ENCODE measurements around the gene APP. TPM values are rescaled to one million over a fixed set of nuclear protein-coding genes. Genes with fewer than 3 reads are reported as not detected.
A peak's percentile ranks its signal among the peaks of the same experiment; 100 is the strongest.

Gene APP
- total RNA-seq, 1 donor from 2014 or later: 306 TPM

DNA sequence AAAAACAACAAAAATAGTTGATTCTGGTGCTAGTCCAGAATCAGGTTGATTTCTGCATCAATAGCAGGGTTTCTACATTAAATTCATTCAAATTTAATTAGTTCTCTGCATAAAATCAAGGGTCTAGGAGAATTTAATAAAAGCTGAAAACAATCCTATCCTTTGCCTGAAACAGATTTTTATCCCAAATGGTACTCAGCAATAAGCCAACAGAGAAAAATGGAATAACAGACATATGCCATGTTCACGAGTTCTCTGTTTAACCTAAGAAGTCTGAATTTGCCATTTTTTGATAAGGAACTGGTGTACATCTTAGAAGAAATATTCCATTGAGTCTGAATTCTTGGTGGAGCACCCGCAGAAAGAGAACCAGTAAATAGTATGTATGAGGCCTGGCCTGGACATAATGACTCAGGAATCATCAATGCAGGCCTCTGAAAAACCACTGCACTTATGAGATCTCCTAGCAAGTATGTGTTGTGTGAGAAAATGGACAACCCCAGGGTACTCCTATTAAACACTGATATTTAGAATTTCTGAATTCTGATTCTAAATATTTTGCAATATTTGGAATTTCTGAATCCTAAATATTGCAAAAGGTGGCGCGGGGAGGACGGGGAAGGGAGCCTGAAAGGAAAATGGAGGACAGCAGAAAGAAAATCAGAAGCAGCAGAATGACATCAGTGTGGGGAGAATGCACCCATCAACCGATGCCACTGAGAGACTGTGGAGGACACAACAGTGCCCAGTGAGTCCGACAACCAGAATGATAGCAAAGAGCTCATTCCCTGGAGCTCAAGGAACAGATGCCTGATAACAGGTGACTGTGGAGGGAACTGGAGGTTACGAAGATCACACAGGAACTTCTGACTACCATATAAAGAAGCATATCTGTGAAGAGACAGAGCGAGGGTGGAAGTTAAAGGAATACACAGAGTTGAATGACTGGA is 97.6 kb downstream of the APP start:
- H2AFZ ChIP-seq (replicated peaks): no peak overlapping the region
- H3K36me3 ChIP-seq: no peaks in the 10 kb centered on the region
- peaks cover 15% of the 10 kb centered on the region for H3K9me3 Mint-ChIP-seq
- H4K20me1 ChIP-seq (ENCODE audit: low read depth): peaks cover 90% of the 10 kb centered on the region
- H3K4me3 Mint-ChIP-seq: no peak overlapping the region
- TF ChIP-seq EZH2 (IDR thresholded peaks at IDR 0.05) (no peak), EZH2phosphoT487 (IDR thresholded peaks at IDR 0.05) (no peak)
- TF ChIP-seq, protein P1, sequence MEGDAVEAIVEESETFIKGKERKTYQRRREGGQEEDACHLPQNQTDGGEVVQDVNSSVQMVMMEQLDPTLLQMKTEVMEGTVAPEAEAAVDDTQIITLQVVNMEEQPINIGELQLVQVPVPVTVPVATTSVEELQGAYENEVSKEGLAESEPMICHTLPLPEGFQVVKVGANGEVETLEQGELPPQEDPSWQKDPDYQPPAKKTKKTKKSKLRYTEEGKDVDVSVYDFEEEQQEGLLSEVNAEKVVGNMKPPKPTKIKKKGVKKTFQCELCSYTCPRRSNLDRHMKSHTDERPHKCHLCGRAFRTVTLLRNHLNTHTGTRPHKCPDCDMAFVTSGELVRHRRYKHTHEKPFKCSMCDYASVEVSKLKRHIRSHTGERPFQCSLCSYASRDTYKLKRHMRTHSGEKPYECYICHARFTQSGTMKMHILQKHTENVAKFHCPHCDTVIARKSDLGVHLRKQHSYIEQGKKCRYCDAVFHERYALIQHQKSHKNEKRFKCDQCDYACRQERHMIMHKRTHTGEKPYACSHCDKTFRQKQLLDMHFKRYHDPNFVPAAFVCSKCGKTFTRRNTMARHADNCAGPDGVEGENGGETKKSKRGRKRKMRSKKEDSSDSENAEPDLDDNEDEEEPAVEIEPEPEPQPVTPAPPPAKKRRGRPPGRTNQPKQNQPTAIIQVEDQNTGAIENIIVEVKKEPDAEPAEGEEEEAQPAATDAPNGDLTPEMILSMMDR (IDR thresholded peaks at IDR 0.05): no peak
- no peaks in the 10 kb centered on the region for H3K9me3 ChIP-seq (ENCODE audit: low read depth)
- no peak for DNase-seq (ENCODE audit: low spot score)
- H3K27ac ChIP-seq: no peak overlapping the region
- H3K4me2 ChIP-seq: no peak overlapping the region
- H3K4me1 Mint-ChIP-seq: peaks cover 22% of the 10 kb centered on the region
- no peaks in the 10 kb centered on the region for H3K27me3 ChIP-seq
- H3K79me2 ChIP-seq (ENCODE audit: low read depth): peaks cover 100% of the 10 kb centered on the region
- no peaks in the 10 kb centered on the region for H3K27me3 Mint-ChIP-seq (ENCODE audit: insufficient read depth, low read depth)
- H3F3A ChIP-seq (ENCODE audit: low read depth): peaks cover 4% of the 10 kb centered on the region
- H3K9ac ChIP-seq: no peak overlapping the region
- H3K36me3 Mint-ChIP-seq: peaks cover 27% of the 10 kb centered on the region
- H3K4me3 ChIP-seq: no peak overlapping the region
- peaks cover 33% of the 10 kb centered on the region for H3K4me1 ChIP-seq
- H3K27ac Mint-ChIP-seq: no peak overlapping the region

- Histone ChIP-seq H3K79me2 (ENCODE audit: low read depth) (peaks cover 100% of the 10 kb centered on the region), H3K4me1 (peaks cover 33% of the 10 kb centered on the region), H3F3A (ENCODE audit: low read depth) (no peaks in the 10 kb centered on the region), H3K9me3 (ENCODE audit: low read depth) (no peaks in the 10 kb centered on the region), H3K27me3 (no peaks in the 10 kb centered on the region), H3K27ac (no peak overlapping the region), H2AFZ (replicated peaks) (no peak overlapping the region), H3K4me3 (no peak overlapping the region), H4K20me1 (ENCODE audit: low read depth) (peaks cover 94% of the 10 kb centered on the region), H3K9ac (no peak overlapping the region), H3K36me3 (no peaks in the 10 kb centered on the region), H3K4me2 (peak overlapping the region; percentile 25)
- Mint-ChIP-seq H3K4me3 (no peak overlapping the region), H3K4me1 (peaks cover 22% of the 10 kb centered on the region), H3K27ac (no peak overlapping the region), H3K9me3 (peaks cover 7% of the 10 kb centered on the region), H3K27me3 (ENCODE audit: insufficient read depth, low read depth) (no peaks in the 10 kb centered on the region), H3K36me3 (peaks cover 20% of the 10 kb centered on the region)
- peak; percentile 13 for DNase-seq (ENCODE audit: low spot score)
- TF ChIP-seq EZH2phosphoT487 (IDR thresholded peaks at IDR 0.05) (no peak), EZH2 (IDR thresholded peaks at IDR 0.05) (no peak)
- TF ChIP-seq, protein P1 (IDR thresholded peaks at IDR 0.05): no peak
Measured at GRCh38 chr21:26070822-26071425, 99.6 kb downstream of the APP start.

DNA sequence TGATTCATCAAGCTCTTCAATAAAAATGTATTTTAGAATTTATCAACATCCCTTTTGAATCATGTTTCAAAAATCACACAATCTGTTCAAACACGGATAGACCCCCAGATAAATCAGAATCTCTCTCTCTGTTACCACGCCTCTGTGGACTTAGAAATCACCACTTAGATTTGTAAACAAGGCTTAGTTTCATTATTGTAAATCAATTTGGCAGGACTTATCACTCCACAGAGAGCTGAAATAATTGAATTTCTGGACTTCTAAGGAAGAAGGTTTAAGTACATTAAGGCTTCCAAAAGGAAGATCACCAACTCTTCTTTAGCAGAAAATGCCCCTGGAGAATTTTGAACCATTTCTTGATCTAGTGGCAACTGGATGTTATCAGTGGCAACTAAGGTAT is 100.4 kb downstream of the APP start:
- peaks cover 22% of the 10 kb centered on the region for H3K4me1 Mint-ChIP-seq
- H3K27me3 Mint-ChIP-seq (ENCODE audit: insufficient read depth, low read depth): no peaks in the 10 kb centered on the region
- H3F3A ChIP-seq (ENCODE audit: low read depth): no peaks in the 10 kb centered on the region
- H3K4me1 ChIP-seq: peaks cover 41% of the 10 kb centered on the region
- H3K4me3 ChIP-seq: no peak overlapping the region
- H3K9me3 Mint-ChIP-seq: peaks cover 7% of the 10 kb centered on the region
- no peaks in the 10 kb centered on the region for H3K36me3 ChIP-seq
- H3K27ac ChIP-seq: no peak overlapping the region
- no peaks in the 10 kb centered on the region for H3K9me3 ChIP-seq (ENCODE audit: low read depth)
- H2AFZ ChIP-seq (replicated peaks): no peak overlapping the region
- H3K9ac ChIP-seq: no peak overlapping the region
- H3K79me2 ChIP-seq (ENCODE audit: low read depth): peaks cover 100% of the 10 kb centered on the region
- H3K27me3 ChIP-seq: no peaks in the 10 kb centered on the region
- H4K20me1 ChIP-seq (ENCODE audit: low read depth): peaks cover 94% of the 10 kb centered on the region
- no peak overlapping the region for H3K4me2 ChIP-seq
- H3K36me3 Mint-ChIP-seq: peaks cover 23% of the 10 kb centered on the region
- H3K27ac Mint-ChIP-seq: no peak overlapping the region
- H3K4me3 Mint-ChIP-seq: no peak overlapping the region
- no peak for DNase-seq (ENCODE audit: low spot score)
- TF ChIP-seq EZH2 (IDR thresholded peaks at IDR 0.05) (no peak), EZH2phosphoT487 (IDR thresholded peaks at IDR 0.05) (no peak)
- TF ChIP-seq, protein P1 (IDR thresholded peaks at IDR 0.05): no peak

All from neural progenitor cell (in vitro differentiated cells).